Fibroblast of lung (primary cell): Measurements from ENCODE around the gene NDEL1. TPM values are rescaled to one million over a fixed set of nuclear protein-coding genes. Genes with fewer than 3 reads are reported as not detected.

Experiments used
- DNase-seq, 2 donors: peaks; one replicate each; pipeline versions ENCODE4 v3.0.0 to v3.0.0-alpha.2; 2010; ENCODE audit warnings: low read depth in 2 of 2
- H2AFZ ChIP-seq: 2 replicates; pipeline ENCODE4 v1.5.1; 2012; ENCODE audit warnings: low read length, control low read depth, inconsistent platforms
- H3K27ac ChIP-seq: 2 replicates; pipeline ENCODE4 v1.5.1; 2011; ENCODE audit warnings: low read length, control low read depth; ENCODE audit not compliant: insufficient read depth
- H3K27me3 ChIP-seq: 2 replicates; pipeline ENCODE4 v1.5.1; 2011; ENCODE audit warnings: mild to moderate bottlenecking, low read length; ENCODE audit not compliant: control insufficient read depth, insufficient read depth
- H3K36me3 ChIP-seq: 2 replicates; pipeline ENCODE4 v1.5.1; 2011; ENCODE audit warnings: low read length; ENCODE audit not compliant: control insufficient read depth, insufficient read depth
- H3K4me1 ChIP-seq: 2 replicates; pipeline ENCODE4 v1.5.1; 2011; ENCODE audit warnings: low read length; ENCODE audit not compliant: control insufficient read depth, insufficient read depth; ENCODE audit errors: extremely low read depth
- H3K4me2 ChIP-seq: 2 replicates; pipeline ENCODE4 v1.5.1; 2011; ENCODE audit warnings: low read length, control low read depth; ENCODE audit not compliant: insufficient read depth; ENCODE audit errors: extremely low read depth
- H3K4me3 ChIP-seq, 4 experiments: fragments of 200-600 bp in 1 of 4; sonication (generic) in 1 of 4; replicated peaks in 1 of 4; 2 replicates each; pipeline ENCODE4 v1.5.1; 2011 to 2016; ENCODE audit warnings: low read length in 4 of 4, low read depth in 3 of 4, mild to moderate bottlenecking in 3 of 4, control low read depth in 2 of 4, inconsistent platforms in 1 of 4, mixed read lengths in 1 of 4; ENCODE audit not compliant: insufficient read depth in 1 of 4; ENCODE audit errors: control extremely low read depth in 1 of 4
- H3K79me2 ChIP-seq: 2 replicates; pipeline ENCODE4 v1.5.1; 2012; ENCODE audit warnings: mild to moderate bottlenecking, low read length, inconsistent platforms; ENCODE audit not compliant: control insufficient read depth, insufficient read depth
- H3K9ac ChIP-seq: 2 replicates; pipeline ENCODE4 v1.5.1; 2011; ENCODE audit warnings: mild to moderate bottlenecking, low read length, control low read depth; ENCODE audit not compliant: insufficient read depth
- H3K9me3 ChIP-seq: 2 replicates; pipeline ENCODE4 v1.5.1; 2012; ENCODE audit warnings: low read depth, low read length; ENCODE audit not compliant: control insufficient read depth, insufficient read depth
- H4K20me1 ChIP-seq: 2 replicates; pipeline ENCODE4 v1.5.1; 2011; ENCODE audit warnings: low read length; ENCODE audit not compliant: control insufficient read depth, insufficient read depth; ENCODE audit errors: extremely low read depth
- EZH2 ChIP-seq: IDR thresholded peaks from 2 replicates; pipeline ENCODE4 v1.5.1; 2012; ENCODE audit warnings: low read length, control low read depth, mild to moderate bottlenecking; ENCODE audit errors: missing control alignments
- polyA plus RNA-seq, 2 donors: library from polyadenylated mRNA; depleted of rRNA in 1 of 2; stranded (reverse) in 1 of 2; unstranded in 1 of 2; fragments of >200 nt; gene quantifications; 2 replicates each; pipeline ENCODE4 v1.2.1, GENCODE V29; 2011 to 2012; ENCODE audit warnings: missing spikeins in 1 of 2
- total RNA-seq: library from RNA; depleted of rRNA; stranded (reverse); fragments of >200 nt; gene quantifications from 2 replicates; pipeline ENCODE4 v1.2.1, GENCODE V29; 2014
- TF ChIP-seq, protein P1 (sequence below), 2 donors: IDR thresholded peaks in 1 of 2; conservative IDR thresholded peaks in 1 of 2; 1 replicate in 1 of 2; 2 replicates in 1 of 2; pipeline ENCODE4 v1.5.1; 2011 to 2012; ENCODE audit warnings: low read length in 2 of 2, control low read depth in 1 of 2, inconsistent platforms in 1 of 2, low read depth in 1 of 2, mild to moderate bottlenecking in 1 of 2

NDEL1 gene
- total and polyA plus RNA-seq, 2 donors (not counting 1 experiment from before 2014, with no cell fraction given) = 45.4 to 88.6 TPM

DNA sequence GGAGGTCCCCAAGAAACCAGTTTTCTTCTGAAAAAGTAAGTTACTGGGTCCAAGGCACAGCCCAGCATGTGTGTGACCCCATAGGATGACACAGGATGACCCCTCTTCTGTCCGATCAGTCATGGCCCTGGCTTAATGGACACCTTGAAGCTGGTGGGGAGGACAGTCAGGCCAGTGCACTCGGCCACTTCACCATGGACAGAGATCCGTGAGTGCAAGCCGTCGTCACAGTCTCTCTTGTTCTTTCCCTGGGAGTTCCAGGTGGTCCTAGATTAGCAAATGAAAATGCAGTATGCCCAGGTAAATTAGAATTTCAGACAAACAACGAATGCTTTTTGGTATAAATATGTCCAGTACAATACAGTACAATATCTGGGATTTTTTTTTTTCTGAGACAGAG, 36.7 kb upstream of the NDEL1 start:
- TF ChIP-seq, protein P1, sequence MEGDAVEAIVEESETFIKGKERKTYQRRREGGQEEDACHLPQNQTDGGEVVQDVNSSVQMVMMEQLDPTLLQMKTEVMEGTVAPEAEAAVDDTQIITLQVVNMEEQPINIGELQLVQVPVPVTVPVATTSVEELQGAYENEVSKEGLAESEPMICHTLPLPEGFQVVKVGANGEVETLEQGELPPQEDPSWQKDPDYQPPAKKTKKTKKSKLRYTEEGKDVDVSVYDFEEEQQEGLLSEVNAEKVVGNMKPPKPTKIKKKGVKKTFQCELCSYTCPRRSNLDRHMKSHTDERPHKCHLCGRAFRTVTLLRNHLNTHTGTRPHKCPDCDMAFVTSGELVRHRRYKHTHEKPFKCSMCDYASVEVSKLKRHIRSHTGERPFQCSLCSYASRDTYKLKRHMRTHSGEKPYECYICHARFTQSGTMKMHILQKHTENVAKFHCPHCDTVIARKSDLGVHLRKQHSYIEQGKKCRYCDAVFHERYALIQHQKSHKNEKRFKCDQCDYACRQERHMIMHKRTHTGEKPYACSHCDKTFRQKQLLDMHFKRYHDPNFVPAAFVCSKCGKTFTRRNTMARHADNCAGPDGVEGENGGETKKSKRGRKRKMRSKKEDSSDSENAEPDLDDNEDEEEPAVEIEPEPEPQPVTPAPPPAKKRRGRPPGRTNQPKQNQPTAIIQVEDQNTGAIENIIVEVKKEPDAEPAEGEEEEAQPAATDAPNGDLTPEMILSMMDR (conservative IDR thresholded peaks at IDR 0.05 in 1 of 2, IDR thresholded peaks at IDR 0.05 in 1 of 2; ENCODE audit: low read depth in 1 of 2, low read length in 2 of 2) = no peak
- TF ChIP-seq EZH2 = no peak
- H3K4me2 ChIP-seq = no peak overlapping the region
- H3K36me3 ChIP-seq = no peaks in the 10 kb centered on the region
- H3K9me3 ChIP-seq = no peaks in the 10 kb centered on the region
- no peak overlapping the region for H3K27ac ChIP-seq
- no peaks in the 10 kb centered on the region for H4K20me1 ChIP-seq
- DNase-seq = no peak
- H3K4me3 ChIP-seq = no peak overlapping the region
- no peaks in the 10 kb centered on the region for H3K79me2 ChIP-seq
- peaks cover 21% of the 10 kb centered on the region for H3K27me3 ChIP-seq
- no peak overlapping the region for H2AFZ ChIP-seq
- H3K4me1 ChIP-seq = no peaks in the 10 kb centered on the region
- no peak overlapping the region for H3K9ac ChIP-seq

DNA sequence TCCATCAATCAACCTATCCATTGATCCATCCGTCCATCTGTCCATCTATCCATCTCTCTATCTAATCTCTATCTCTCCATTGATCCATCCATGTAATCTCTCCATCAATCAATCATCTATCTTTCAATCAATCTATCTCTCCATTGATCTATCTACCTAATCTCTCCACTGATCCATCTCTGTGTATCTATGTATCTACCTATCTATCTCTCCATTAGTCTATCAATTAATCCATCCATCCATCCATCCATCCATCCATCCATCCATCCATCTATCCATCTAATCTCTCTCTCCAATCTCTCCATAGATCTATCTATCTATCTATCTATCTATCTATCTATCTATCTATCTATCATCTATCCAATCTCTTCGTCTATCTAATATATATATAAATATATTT, 34.6 kb upstream of the NDEL1 start:
- Histone ChIP-seq H3K27me3 (peaks cover 15% of the 10 kb centered on the region), H3K4me1 (no peaks in the 10 kb centered on the region), H3K9ac (no peak overlapping the region), H3K4me2 (no peak overlapping the region), H3K9me3 (no peaks in the 10 kb centered on the region), H3K4me3 (no peak overlapping the region), H3K27ac (no peak overlapping the region), H3K36me3 (no peaks in the 10 kb centered on the region), H4K20me1 (no peaks in the 10 kb centered on the region), H2AFZ (no peak overlapping the region), H3K79me2 (no peaks in the 10 kb centered on the region)
- no peak for DNase-seq
- TF ChIP-seq, protein P1 (conservative IDR thresholded peaks at IDR 0.05 in 1 of 2, IDR thresholded peaks at IDR 0.05 in 1 of 2; ENCODE audit: low read depth in 1 of 2, low read length in 2 of 2) = no peak
- no peak for TF ChIP-seq EZH2

DNA sequence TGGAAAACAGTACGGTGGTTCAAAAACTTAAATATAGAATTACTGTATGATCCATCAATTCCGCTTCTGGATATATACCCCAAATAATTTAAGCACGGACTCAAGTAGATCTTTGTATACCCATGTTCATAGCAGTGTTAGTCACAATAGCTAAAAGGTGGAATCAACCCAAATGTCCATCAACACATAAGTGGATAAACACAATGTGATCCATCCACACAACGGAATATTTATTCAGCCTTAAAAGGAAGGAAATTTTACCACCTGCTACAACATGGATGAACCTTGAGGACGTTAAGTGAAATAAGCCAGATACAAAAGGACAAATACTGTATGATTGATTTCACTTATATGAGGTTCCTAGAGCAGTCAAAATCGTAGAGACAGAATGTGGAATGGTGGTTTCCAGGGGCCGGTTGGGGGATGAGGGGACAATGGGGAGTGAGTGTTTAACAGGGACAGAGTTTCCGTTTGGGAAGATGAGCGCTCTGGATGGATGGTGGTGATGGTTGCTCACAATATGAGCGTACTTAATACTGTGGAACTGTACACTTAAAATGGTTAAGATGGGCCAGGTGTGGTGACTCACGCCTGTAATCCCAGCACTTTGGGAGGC, 32.7 kb upstream of the NDEL1 start:
- no peak overlapping the region for H3K9ac ChIP-seq
- no peak for DNase-seq
- H3K36me3 ChIP-seq = no peaks in the 10 kb centered on the region
- H3K9me3 ChIP-seq = no peaks in the 10 kb centered on the region
- H3K27me3 ChIP-seq = peaks cover 9% of the 10 kb centered on the region
- H3K79me2 ChIP-seq = no peaks in the 10 kb centered on the region
- no peaks in the 10 kb centered on the region for H4K20me1 ChIP-seq
- H3K4me1 ChIP-seq = no peaks in the 10 kb centered on the region
- no peak overlapping the region for H3K4me3 ChIP-seq
- H3K4me2 ChIP-seq = no peak overlapping the region
- no peak overlapping the region for H3K27ac ChIP-seq
- TF ChIP-seq EZH2 = no peak
- TF ChIP-seq, protein P1 (conservative IDR thresholded peaks at IDR 0.05 in 1 of 2, IDR thresholded peaks at IDR 0.05 in 1 of 2; ENCODE audit: low read depth in 1 of 2, low read length in 2 of 2) = no peak
- no peak overlapping the region for H2AFZ ChIP-seq
